ENCODE results near the gene ZSWIM5. TPM values are rescaled to one million over a fixed set of nuclear protein-coding genes. Genes with fewer than 3 reads are reported as not detected.

The ZSWIM5 gene
- total RNA-seq, 1 experiment from 2014 or later, result 1.4 TPM

GRCh38 chr1:45009296-45009865, 197.0 kb downstream of the ZSWIM5 start:
- H3K4me3 ChIP-seq (ENCODE audit: low read length), result 0 out of 2 replicates have a peak overlapping the region, but pooled peaks have one; percentile 93
- no TSS peak for BruUV-seq (replicated peaks)
- H3K79me2 ChIP-seq (ENCODE audit: low read length), result peaks cover 27% of the 10 kb centered on the region
- no peaks in the 10 kb centered on the region for H4K20me1 ChIP-seq (ENCODE audit: low read length)
- no peak overlapping the region for H2AFZ ChIP-seq (ENCODE audit: low read length)
- no peak for TF ChIP-seq CTCF (conservative IDR thresholded peaks at IDR 0.05; ENCODE audit: low read depth, low read length)
- TF ChIP-seq EZH2 (IDR thresholded peaks at IDR 0.05; ENCODE audit: low read length, unreplicated experiment), result no peak
- no peak for TF ChIP-seq EZH2phosphoT487 (IDR thresholded peaks at IDR 0.05; ENCODE audit: borderline replicate concordance, low read length)
- H3K27me3 ChIP-seq (ENCODE audit: low read length), result no peaks in the 10 kb centered on the region
- peaks cover 14% of the 10 kb centered on the region for H3K36me3 ChIP-seq (ENCODE audit: low read depth, low read length)
- CTCF ChIA-PET, result no interaction called here
- H3K4me1 ChIP-seq (ENCODE audit: insufficient read depth, low read length), result peaks cover 22% of the 10 kb centered on the region
- DNase-seq, result no peak
- POLR2A ChIA-PET (ENCODE audit: unreplicated experiment), result no interaction called here
- H3K9me3 ChIP-seq (ENCODE audit: low read length), result no peaks in the 10 kb centered on the region
- no peak for ATAC-seq
- H3F3A ChIP-seq (ENCODE audit: low read length, unreplicated experiment), result no peaks in the 10 kb centered on the region
- intact Hi-C loops (cut with micrococcal nuclease), result no loop called here
- H3K9ac ChIP-seq (ENCODE audit: low read length), result no peak overlapping the region
- H3K4me2 ChIP-seq (ENCODE audit: low read length), result peak overlapping the region; percentile 98
- no peak overlapping the region for H3K27ac ChIP-seq (ENCODE audit: low read length)
- no peaks in the 10 kb centered on the region for H3K9me2 ChIP-seq (replicated peaks; ENCODE audit: low read length)

- ATAC-seq (no peak), DNase-seq (no peak)
- Histone ChIP-seq H2AFZ (ENCODE audit: low read length) (no peak overlapping the region), H3F3A (ENCODE audit: low read length, unreplicated experiment) (no peaks in the 10 kb centered on the region), H3K4me2 (ENCODE audit: low read length) (no peak overlapping the region), H3K36me3 (ENCODE audit: low read depth, low read length) (peaks cover 14% of the 10 kb centered on the region), H4K20me1 (ENCODE audit: low read length) (no peaks in the 10 kb centered on the region), H3K9me3 (ENCODE audit: low read length) (no peaks in the 10 kb centered on the region), H3K79me2 (ENCODE audit: low read length) (peaks cover 22% of the 10 kb centered on the region), H3K9me2 (replicated peaks; ENCODE audit: low read length) (no peaks in the 10 kb centered on the region), H3K27me3 (ENCODE audit: low read length) (no peaks in the 10 kb centered on the region), H3K27ac (ENCODE audit: low read length) (no peak overlapping the region), H3K4me1 (ENCODE audit: insufficient read depth, low read length) (peaks cover 20% of the 10 kb centered on the region), H3K9ac (ENCODE audit: low read length) (no peak overlapping the region), H3K4me3 (ENCODE audit: low read length) (no peak overlapping the region)
- ChIA-PET POLR2A (ENCODE audit: unreplicated experiment) (interaction anchor here (0.6 kb wide), 1 partner anchor 22 kb away, joined by 5 read pairs; the partner anchor contains the start of gene EIF2B3), CTCF (no interaction called here)
- no TSS peak for BruUV-seq (replicated peaks)
- TF ChIP-seq CTCF (conservative IDR thresholded peaks at IDR 0.05; ENCODE audit: low read depth, low read length) (no peak), EZH2phosphoT487 (IDR thresholded peaks at IDR 0.05; ENCODE audit: borderline replicate concordance, low read length) (no peak), EZH2 (IDR thresholded peaks at IDR 0.05; ENCODE audit: low read length, unreplicated experiment) (no peak)
- intact Hi-C loops (cut with micrococcal nuclease), result no loop called here
These were observed 197.9 kb downstream of the ZSWIM5 start for GRCh38 chr1:45008516-45008915.

- no peak overlapping the region for H3K4me2 ChIP-seq (ENCODE audit: low read length)
- no peak overlapping the region for H3K9ac ChIP-seq (ENCODE audit: low read length)
- no peak for ATAC-seq
- no peaks in the 10 kb centered on the region for H3K9me2 ChIP-seq (replicated peaks; ENCODE audit: low read length)
- peaks cover 17% of the 10 kb centered on the region for H3K79me2 ChIP-seq (ENCODE audit: low read length)
- peaks cover 18% of the 10 kb centered on the region for H3K36me3 ChIP-seq (ENCODE audit: low read depth, low read length)
- BruUV-seq (replicated peaks), result no TSS peak
- H3K4me1 ChIP-seq (ENCODE audit: insufficient read depth, low read length), result peaks cover 16% of the 10 kb centered on the region
- no peaks in the 10 kb centered on the region for H3K9me3 ChIP-seq (ENCODE audit: low read length)
- H3F3A ChIP-seq (ENCODE audit: low read length, unreplicated experiment), result no peaks in the 10 kb centered on the region
- no peaks in the 10 kb centered on the region for H3K27me3 ChIP-seq (ENCODE audit: low read length)
- CTCF ChIA-PET, result no interaction called here
- TF ChIP-seq EZH2 (IDR thresholded peaks at IDR 0.05; ENCODE audit: low read length, unreplicated experiment) (no peak), CTCF (conservative IDR thresholded peaks at IDR 0.05; ENCODE audit: low read depth, low read length) (no peak), EZH2phosphoT487 (IDR thresholded peaks at IDR 0.05; ENCODE audit: borderline replicate concordance, low read length) (no peak)
- H3K4me3 ChIP-seq (ENCODE audit: low read length), result no peak overlapping the region
- no peak overlapping the region for H3K27ac ChIP-seq (ENCODE audit: low read length)
- H2AFZ ChIP-seq (ENCODE audit: low read length), result no peak overlapping the region
- intact Hi-C loops (cut with micrococcal nuclease), result no loop called here
- H4K20me1 ChIP-seq (ENCODE audit: low read length), result no peaks in the 10 kb centered on the region
- DNase-seq, result no peak
- POLR2A ChIA-PET (ENCODE audit: unreplicated experiment), result interaction anchor here (0.6 kb wide), 1 partner anchor 22 kb away, joined by 5 read pairs; the partner anchor contains the start of gene EIF2B3
These were observed 198.3 kb downstream of the ZSWIM5 start for GRCh38 chr1:45008076-45008475.

Data from PC-3 (cell line).